Memory B cell (primary cell): ENCODE results near the gene FOXA2.
"Not testable (repeated sequence)": the region's sequence is repeated elsewhere in the genome, so short reads cannot be mapped to it uniquely, and the experiment has no call there.

Experiments used
- ATAC-seq: fragments of 150-1000 bp; cut with Tn5 transposase; 2 replicates; pipeline ENCODE4 v1.10.0; 2021; ENCODE audit warnings: low read depth, mild to moderate bottlenecking, moderate library complexity
- DNase-seq, 2 donors: peaks; one replicate each; pipeline ENCODE4 v3.0.0; 2022; ENCODE audit warnings: low spot score in 2 of 2
- H3K27ac Mint-ChIP-seq: one replicate; pipeline ENCODE4 v1.8.0; 2022; ENCODE audit warnings: mild to moderate bottlenecking, moderate library complexity, mixed read lengths
- H3K27me3 Mint-ChIP-seq: one replicate; pipeline ENCODE4 v1.8.0; 2022; ENCODE audit warnings: mixed read lengths
- H3K36me3 Mint-ChIP-seq: one replicate; pipeline ENCODE4 v1.8.0; 2022; ENCODE audit warnings: mild to moderate bottlenecking, mixed read lengths
- H3K4me1 Mint-ChIP-seq: one replicate; pipeline ENCODE4 v1.8.0; 2022; ENCODE audit warnings: mixed read lengths
- H3K4me3 Mint-ChIP-seq: one replicate; pipeline ENCODE4 v1.8.0; 2022; ENCODE audit warnings: mild to moderate bottlenecking, moderate library complexity, mixed read lengths
- H3K9me3 Mint-ChIP-seq: one replicate; pipeline ENCODE4 v1.8.0; 2022; ENCODE audit warnings: mixed read lengths

FOXA2 gene

DNA sequence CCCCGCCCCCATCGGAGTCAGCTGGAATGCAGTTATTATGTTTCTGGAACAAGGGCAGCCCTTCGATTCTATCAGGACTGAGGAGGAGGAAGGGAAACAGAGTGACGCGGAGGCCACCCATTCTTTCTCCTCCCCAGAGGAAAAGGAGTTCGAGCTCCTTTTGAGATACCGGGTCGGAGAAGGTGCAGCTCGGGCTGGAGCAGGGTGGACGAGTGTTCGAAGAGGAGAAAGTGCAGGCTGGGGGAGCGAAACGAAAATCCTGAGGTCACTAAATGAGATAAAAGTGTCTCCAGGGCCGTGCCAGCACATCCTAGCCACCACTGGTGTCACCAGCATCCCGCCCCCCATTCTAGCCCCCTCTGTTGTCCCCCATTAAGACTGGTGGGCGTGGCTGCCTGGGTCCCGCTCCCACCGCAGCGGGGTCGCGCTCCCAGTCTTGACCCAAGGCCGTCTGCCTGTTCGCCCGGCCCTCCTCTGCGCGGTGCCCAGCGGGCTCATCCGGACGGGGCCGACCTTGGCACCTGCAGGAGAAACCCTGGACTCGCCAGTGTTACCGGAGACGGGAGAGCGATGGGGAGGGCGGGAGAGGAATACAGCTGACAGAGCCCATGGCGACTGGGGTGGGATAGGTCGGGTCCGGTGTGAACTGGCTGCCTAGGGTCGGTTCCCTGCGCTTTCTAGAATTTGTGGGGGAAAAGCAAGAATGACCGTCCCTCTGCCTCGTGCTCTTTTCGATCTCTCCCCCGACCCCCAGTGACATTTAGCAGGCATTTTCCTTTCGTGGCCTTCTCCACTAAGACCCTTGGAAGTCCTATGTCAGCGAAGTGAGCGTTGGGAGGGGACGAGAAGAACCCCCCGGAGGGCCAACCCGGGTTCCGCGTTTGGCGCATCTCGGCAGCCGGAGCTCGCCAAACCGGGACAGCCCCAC lies 16.2 kb downstream of the FOXA2 start:
- Mint-ChIP-seq H3K27me3 (peaks cover 27% of the 10 kb centered on the region), H3K36me3 (peaks cover 2% of the 10 kb centered on the region), H3K4me3 (no peak overlapping the region), H3K9me3 (no peaks in the 10 kb centered on the region), H3K27ac (no peak overlapping the region), H3K4me1 (no peaks in the 10 kb centered on the region)
- DNase-seq (no peak), ATAC-seq (no peak)

DNA sequence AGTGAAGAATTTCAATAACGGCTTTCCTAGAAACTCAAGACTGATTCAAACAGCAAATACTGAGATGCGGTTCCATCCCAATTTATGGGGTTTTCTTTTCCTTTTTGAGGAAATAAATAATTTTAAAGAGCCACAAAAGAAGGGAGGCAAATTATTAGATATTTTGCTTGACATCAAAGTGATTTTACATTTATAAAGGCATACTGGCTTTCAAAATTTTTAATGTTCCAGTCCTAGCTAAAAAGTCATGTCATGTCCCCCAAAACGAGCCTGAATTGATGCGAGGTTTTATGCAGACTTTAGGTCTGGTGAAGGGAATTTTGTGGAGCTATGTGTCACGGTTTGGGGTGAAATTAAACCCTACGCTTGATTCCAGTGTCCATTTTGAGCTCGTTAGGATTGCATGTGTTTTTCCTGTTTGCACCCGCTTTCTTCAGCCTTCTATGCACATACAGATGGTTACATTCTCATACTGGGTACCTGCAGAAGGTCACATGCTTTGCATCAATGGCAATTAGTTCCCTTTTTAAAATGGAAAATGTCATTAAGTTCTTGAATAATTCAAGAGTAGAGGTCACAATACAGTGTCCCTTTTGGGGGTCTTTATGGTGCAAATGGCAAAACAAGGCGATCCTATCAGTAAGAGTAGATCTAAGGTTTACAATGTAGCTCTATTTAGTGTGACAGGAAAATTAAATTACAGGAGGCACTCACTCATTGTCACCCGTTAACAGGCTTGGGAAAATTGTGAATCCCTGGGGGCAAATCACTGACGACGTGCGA lies 17.3 kb downstream of the FOXA2 start:
- DNase-seq (no peak), ATAC-seq (no peak)
- peaks cover 29% of the 10 kb centered on the region for H3K27me3 Mint-ChIP-seq
- no peak overlapping the region for H3K27ac Mint-ChIP-seq
- no peaks in the 10 kb centered on the region for H3K4me1 Mint-ChIP-seq
- H3K36me3 Mint-ChIP-seq: peaks cover 2% of the 10 kb centered on the region
- no peaks in the 10 kb centered on the region for H3K9me3 Mint-ChIP-seq
- H3K4me3 Mint-ChIP-seq: no peak overlapping the region

DNA sequence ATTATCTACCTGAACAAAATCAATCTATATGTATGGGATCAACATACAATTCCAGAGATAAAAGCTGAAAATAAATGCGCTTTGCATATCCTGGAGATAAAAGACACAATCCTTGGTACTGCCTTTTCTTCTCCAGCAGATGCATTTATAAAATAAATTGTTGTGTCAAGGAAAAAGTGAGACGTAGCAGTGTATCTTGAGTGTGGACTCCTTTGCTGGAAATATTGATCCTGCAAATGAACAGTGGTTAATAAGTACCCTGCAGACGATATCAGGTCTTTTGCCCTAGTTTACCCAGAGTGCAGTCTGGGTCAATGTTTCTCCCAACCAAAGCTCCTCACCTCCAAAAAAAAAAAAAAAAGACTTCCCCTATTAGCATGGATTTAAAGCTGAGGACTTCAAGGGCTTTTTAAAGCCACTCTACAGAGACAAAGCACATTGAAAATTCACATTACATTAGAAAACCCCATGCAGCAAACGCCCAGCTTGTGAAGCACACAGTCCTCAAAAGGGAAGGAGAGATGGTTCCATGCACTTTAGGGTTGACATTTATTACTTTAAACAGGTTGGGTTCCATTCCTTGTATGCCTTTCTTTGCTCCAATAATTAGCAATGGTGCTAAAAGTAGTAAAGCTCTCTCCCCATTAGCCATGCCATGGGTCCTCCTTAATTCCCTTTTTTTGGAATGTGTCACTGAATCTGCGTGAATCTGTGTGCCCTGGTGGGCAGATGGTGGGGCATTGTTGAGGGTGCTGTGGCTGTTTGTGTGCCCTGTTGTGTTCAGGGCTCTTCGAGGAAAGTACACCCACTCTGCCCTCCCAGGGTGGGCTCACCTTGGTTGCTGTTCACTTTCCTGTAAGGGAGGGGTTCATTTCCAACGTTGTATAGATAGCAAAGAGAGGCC lies 21.1 kb downstream of the FOXA2 start:
- Mint-ChIP-seq H3K27me3 (peaks cover 26% of the 10 kb centered on the region), H3K4me3 (no peak overlapping the region), H3K27ac (no peak overlapping the region), H3K36me3 (peaks cover 2% of the 10 kb centered on the region), H3K4me1 (no peaks in the 10 kb centered on the region), H3K9me3 (peaks cover 4% of the 10 kb centered on the region)
- DNase-seq (no peak), ATAC-seq (no peak)

DNA sequence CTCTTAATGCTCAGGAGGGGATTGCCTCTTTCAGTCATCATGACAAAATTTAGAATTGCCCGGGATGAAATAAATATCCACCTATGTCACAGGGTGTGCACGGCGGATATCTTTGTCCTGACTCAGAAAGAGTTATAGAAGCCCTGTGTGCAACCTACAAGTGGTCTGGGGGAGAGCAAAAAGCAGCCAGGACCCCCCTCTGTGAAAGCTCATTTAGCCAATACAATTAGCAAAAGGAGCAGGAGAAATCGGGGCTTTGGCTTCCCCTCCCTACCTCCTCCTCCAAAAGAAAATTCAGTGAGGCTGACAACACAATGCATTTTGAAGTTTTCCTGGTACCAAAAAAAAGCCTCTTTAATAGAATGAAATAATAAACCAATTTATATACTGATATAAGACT lies 21.8 kb downstream of the FOXA2 start:
- no peaks in the 10 kb centered on the region for H3K36me3 Mint-ChIP-seq

DNA sequence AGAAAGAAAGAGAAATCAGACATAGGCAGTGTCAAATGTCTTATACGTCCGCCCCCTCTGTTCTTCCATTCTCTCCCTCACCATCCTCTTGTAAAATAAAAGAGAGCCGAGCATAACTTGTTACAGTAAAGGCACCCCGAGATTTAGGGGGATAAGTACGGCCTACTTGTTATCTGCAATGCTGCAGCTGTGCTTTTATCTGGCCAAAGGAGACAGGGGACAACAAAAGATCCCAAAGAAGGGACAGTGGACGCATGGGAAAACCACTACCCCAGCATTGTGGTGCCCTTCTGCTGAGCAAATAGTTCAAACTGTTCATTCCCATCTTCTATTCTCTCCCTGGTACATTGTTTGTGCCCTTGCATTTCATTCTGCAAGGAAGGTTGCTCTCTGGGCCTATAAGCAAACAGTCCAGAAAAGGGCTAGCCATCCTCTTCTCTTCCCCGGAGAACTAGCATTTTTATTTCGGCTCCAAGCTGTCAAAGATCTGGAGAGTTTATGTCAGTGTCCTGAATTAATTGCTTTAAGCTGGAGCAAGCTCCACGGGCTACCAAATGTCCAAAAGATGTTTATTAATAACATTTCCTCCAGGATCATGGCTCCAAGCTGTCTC lies 22.3 kb downstream of the FOXA2 start:
- Mint-ChIP-seq H3K4me1 (no peaks in the 10 kb centered on the region), H3K27me3 (peaks cover 17% of the 10 kb centered on the region), H3K4me3 (no peak overlapping the region), H3K9me3 (peaks cover 4% of the 10 kb centered on the region), H3K27ac (no peak overlapping the region), H3K36me3 (no peaks in the 10 kb centered on the region)
- DNase-seq (no peak), ATAC-seq (no peak)

More for the DNA sequence above, 21.8 kb downstream of the FOXA2 start:
- H3K27me3 Mint-ChIP-seq: peaks cover 21% of the 10 kb centered on the region
- no peaks in the 10 kb centered on the region for H3K4me1 Mint-ChIP-seq
- DNase-seq: no peak
- no peak overlapping the region for H3K27ac Mint-ChIP-seq
- ATAC-seq: no peak
- H3K9me3 Mint-ChIP-seq: peaks cover 4% of the 10 kb centered on the region
- no peak overlapping the region for H3K4me3 Mint-ChIP-seq

DNA sequence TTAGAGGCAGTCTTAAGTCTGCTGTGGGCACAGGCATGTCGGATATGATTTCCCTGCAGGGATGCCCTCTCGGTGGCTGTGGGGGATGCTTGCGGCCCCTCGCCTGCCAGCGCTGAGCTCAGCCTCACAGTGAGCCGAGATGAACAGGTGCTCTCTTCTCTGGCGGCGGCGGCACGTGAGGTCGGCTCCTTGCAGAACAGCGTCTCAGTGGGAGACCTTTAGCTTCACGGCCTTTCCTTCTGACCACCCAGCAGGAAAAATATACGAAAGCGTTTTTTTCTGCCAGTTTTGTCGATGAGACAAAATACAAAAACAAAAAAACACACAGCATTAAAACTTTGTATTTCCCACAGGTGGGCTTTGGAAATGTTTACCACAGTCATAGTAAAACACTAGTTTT lies 23.6 kb downstream of the FOXA2 start:
- no peak for DNase-seq
- peaks cover 4% of the 10 kb centered on the region for H3K9me3 Mint-ChIP-seq
- H3K36me3 Mint-ChIP-seq: no peaks in the 10 kb centered on the region
- no peaks in the 10 kb centered on the region for H3K4me1 Mint-ChIP-seq
- no peak for ATAC-seq
- H3K27ac Mint-ChIP-seq: no peak overlapping the region
- peaks cover 17% of the 10 kb centered on the region for H3K27me3 Mint-ChIP-seq
- H3K4me3 Mint-ChIP-seq: no peak overlapping the region

DNA sequence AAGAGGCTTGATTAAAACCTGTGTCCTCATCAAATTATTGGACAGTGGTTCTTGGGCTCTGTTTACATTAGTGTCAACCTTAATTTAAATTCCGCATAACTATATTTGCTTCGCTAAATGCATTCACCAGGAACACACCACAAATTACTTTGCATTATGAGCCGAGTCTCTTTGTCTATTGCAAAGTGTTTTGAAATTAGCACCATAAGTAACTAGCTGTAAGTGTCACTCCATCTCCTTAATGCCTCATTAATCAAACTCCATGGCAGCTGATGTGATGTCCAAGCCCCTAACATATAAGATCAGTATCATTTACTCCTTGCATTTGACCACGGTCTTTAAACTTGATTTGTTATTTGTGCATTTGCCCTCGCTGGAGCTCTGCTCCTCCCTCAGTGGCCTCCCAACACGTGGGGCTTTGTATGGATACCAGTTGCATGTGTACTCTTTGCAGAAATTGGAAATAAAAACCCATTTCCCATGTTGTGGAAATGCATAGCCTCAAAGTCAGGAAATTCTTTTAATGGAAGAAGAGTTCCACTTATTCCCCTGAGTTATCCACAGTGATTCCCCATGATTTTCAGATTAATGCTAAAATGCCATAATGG lies 24.6 kb downstream of the FOXA2 start:
- no peak overlapping the region for H3K4me3 Mint-ChIP-seq
- no peaks in the 10 kb centered on the region for H3K4me1 Mint-ChIP-seq
- H3K27ac Mint-ChIP-seq: no peak overlapping the region
- ATAC-seq: no peak
- peaks cover 17% of the 10 kb centered on the region for H3K27me3 Mint-ChIP-seq
- no peak for DNase-seq
- peaks cover 4% of the 10 kb centered on the region for H3K9me3 Mint-ChIP-seq
- H3K36me3 Mint-ChIP-seq: no peaks in the 10 kb centered on the region

DNA sequence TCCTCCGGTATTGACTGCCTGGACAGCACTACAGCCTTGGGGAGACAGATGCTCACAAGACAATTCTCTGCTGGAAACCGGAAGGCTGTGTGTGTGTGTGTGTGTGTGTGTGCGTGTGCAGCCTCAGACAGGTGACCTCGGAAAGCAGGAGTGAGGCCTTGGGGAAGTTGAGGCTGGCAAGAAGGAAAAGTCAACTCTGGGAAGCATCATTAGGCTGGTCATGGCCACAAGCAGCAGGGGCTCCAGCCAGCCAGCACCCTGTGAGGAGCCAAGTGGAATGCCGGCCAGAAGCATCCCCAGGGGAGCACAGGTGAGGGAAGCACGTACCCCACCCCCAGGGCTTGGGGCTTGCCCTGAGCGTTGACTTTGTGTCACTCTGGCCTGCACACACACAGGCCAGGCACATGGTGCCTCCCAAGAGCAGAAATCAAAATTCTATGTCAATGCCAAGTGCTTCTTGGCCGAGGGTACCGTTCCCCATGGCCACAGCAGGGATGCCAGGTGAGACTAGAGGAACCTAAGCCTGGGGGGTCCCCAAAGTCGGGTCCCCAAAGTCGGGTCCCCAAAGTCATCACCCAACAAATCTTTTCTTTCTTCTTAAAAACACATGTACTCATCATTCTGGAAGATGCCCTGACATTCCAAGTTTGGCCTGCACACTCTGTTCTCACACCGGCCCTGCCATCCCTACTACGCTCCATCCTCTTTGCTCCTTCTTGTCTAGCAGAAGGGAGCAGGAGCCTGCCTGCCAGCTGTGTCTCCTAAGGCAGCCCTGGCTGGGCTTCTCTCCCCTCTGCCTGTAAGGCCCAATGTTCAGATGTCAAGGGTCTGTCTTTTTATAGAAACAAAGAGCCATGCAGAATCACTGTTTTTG lies 26.7 kb downstream of the FOXA2 start:
- ATAC-seq: no peak

DNA sequence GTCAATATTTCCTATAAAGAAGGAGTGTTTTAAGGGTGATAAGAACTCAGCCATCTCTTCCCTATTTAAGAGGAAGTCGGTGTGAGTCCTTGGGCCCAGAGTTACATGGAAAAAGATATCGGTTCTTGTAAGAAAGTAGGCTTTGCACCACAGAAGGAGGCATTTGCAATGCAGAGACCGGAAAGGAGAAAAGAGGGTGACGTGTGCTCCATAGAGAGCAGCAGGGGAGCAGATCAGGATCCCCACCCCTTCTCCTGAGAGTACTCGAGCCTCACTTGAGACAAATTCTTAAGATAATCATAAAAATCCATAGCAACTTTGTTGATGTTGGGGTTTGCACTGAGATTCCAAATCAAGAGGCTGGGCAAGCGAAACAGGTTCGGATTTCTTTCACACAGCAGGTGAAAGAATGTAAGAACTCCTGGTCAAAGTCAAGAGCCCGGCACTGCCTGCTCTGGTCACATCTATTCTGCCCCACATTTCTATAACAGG lies 27.8 kb downstream of the FOXA2 start:
- Mint-ChIP-seq H3K27ac (no peak overlapping the region), H3K36me3 (no peaks in the 10 kb centered on the region), H3K4me1 (no peaks in the 10 kb centered on the region), H3K9me3 (peaks cover 6% of the 10 kb centered on the region), H3K4me3 (no peak overlapping the region), H3K27me3 (peaks cover 17% of the 10 kb centered on the region)
- ATAC-seq (no peak), DNase-seq (no peak)

More for the DNA sequence above, 26.7 kb downstream of the FOXA2 start:
- no peak overlapping the region for H3K27ac Mint-ChIP-seq
- no peak for DNase-seq
- H3K4me1 Mint-ChIP-seq: no peaks in the 10 kb centered on the region
- no peak overlapping the region for H3K4me3 Mint-ChIP-seq
- H3K36me3 Mint-ChIP-seq: no peaks in the 10 kb centered on the region
- H3K27me3 Mint-ChIP-seq: peaks cover 21% of the 10 kb centered on the region
- peaks cover 6% of the 10 kb centered on the region for H3K9me3 Mint-ChIP-seq

DNA sequence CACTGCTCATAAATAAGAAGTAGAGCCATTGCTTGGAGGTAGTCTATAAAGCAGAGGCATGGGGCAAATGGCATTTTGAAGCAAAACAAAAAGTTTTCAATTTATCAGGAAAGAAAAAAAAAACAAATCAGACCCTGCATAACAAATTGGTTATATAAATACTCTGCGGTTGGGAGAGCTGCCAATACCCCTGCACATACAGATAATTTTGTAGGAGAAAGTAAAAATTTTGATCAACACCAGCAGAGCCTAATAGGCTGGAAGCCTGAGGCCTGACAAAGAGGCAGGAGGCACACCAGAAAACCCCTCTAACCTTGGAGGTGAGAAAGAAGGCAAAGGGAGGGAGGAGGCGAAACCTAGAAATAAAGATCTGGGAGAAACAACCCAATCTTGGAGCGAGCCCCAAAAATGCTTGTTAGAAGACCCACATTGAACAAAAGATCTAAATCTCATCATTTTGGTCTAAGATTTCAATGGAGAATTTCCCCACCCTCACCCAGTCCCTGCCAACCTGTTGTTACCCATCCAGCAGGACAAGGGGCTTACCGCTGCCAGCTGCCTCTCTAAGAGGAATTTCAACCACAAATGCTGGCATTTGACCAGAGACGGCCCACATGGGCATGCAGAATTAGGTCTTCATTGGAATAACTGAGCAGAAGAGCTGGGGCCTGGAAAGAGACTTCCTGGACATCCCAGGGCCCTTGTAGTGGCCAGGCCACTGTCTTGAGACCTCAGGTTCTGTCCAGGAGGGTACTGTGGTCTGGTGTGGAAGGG lies 28.4 kb downstream of the FOXA2 start:
- peaks cover 6% of the 10 kb centered on the region for H3K9me3 Mint-ChIP-seq
- H3K27ac Mint-ChIP-seq: no peak overlapping the region
- DNase-seq (no peak), ATAC-seq (no peak)
- peaks cover 16% of the 10 kb centered on the region for H3K27me3 Mint-ChIP-seq
- no peak overlapping the region for H3K4me3 Mint-ChIP-seq
- H3K36me3 Mint-ChIP-seq: no peaks in the 10 kb centered on the region
- H3K4me1 Mint-ChIP-seq: no peaks in the 10 kb centered on the region

DNA sequence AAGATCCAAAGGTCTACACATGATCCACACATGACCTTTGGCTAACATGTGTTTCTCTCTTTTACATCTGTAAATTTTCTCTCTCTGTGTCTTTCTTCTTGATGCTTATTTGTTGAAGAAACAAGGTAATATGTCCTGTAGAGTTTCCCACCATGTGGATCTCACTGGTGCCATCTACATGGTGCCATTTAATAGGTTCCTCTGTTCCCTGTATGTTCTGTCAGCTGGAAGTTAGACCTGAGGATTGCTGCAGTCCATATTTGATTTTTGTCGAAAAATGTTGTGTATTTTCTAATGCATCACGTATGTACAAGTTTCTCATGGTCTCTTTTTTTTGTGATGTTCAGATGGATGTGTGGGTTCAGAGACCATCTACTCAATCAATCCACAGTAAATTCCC lies 30.0 kb downstream of the FOXA2 start:
- no peaks in the 10 kb centered on the region for H3K4me1 Mint-ChIP-seq
- no peak overlapping the region for H3K27ac Mint-ChIP-seq
- no peak overlapping the region for H3K4me3 Mint-ChIP-seq
- peaks cover 2% of the 10 kb centered on the region for H3K36me3 Mint-ChIP-seq
- DNase-seq (no peak), ATAC-seq (no peak)
- peaks cover 10% of the 10 kb centered on the region for H3K27me3 Mint-ChIP-seq
- H3K9me3 Mint-ChIP-seq: peaks cover 7% of the 10 kb centered on the region

DNA sequence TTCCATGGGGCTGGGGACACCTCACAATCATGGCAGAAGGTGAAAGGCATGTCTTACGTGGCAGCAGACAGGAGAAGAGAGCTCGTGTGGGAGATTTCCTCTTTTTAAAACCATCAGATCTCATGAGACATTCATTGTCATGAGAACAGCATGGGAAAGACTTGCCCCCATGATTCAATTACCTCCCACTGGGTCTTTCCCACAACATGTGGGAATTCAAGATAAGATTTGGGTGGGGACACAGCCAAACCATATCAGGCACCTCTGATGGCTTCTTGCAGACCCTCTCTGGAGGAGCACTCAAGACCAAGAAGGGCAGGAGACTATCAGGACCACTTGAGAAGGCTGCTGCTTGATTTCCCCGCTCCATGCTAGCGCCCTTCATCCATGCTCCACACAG lies 33.9 kb downstream of the FOXA2 start:
- not testable (repeated sequence) for DNase-seq, ATAC-seq, H3K4me1 Mint-ChIP-seq, H3K36me3 Mint-ChIP-seq, H3K9me3 Mint-ChIP-seq, H3K27me3 Mint-ChIP-seq, H3K27ac Mint-ChIP-seq, H3K4me3 Mint-ChIP-seq
